KG1 (cell line): ENCODE results near the gene RTP5.
"Not testable (repeated sequence)": the region's sequence is repeated elsewhere in the genome, so short reads cannot be mapped to it uniquely, and the experiment has no call there.

ENCODE experiments used
- DNase-seq: peaks from one replicate; lab custom pipeline; 2025; lab: John Stamatoyannopoulos, UW

RTP5 gene

DNA sequence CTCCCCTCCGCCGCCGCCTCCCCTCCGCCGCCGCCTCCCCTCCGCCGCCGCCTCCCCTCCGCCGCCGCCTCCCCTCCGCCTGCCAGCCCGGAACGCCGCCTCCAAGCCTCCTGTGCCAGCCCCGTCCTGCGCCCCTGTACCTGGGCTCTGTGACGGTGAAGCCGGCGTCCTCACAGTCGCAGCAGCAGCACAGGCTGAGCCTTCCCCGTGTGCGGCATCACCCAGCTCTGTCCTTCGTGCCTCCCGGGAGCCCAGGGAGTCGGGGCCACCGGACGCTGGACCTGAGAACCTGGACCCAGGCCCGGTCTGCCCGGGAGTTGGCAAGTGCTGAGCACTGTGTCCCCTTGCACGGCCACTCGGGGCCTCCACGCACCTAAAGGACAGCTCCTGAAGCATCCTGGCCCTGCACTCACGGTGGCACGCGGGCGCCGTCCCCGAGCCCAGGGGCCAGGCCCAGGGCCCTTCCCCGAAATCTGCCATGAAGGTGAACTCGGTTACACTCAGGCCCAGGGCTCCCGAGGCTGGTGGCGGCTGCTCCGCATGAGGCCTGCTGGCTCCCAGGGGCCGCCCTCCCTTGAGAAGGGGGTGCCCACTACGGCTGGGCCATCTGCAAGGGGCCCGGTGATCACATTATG lies 32.9 kb downstream of the RTP5 start:
- no peak for DNase-seq

DNA sequence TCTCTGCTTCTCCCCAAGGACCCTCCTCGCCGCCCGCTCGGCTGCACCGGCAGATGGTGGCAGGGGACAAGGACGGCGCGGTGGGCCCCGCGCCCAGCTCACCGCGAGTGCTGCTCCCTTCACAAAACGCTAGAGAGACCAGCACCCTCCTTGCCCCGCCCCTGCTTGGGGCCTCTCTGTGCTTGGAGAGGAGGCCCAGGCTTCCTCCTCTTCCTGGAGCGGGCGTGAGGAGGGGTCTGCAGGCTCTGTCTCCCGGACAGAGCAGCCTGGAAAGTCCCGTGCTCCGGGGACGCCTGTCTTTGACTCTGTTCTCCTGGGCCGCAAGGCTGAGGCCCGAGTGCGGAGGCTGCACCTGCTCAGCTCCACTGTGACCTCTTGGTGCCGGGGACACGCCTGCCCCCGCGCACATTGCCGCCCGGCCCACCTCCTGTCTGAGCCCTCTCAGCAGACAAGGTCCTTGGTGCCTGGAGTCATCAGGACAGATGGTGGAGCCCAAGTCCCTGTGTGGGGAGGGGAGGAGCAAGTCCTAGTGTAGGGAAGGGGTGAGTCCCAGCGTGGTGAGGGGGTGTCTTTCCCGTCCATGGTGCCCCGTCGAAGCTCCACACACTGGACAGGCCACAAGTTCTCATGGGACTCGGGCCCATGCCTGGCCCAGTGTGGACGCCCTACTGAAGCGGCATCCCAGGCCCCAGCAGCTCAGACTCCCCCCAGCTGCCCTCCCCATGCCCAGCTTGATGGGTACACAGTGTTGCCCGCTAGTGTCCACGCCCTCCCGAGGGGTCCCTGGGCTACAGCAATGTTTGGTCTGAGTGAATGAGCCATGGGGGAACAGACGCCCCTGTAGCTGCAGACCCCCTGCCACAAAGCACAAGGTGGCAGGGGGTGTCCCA lies 33.8 kb downstream of the RTP5 start:
- no peak for DNase-seq

DNA sequence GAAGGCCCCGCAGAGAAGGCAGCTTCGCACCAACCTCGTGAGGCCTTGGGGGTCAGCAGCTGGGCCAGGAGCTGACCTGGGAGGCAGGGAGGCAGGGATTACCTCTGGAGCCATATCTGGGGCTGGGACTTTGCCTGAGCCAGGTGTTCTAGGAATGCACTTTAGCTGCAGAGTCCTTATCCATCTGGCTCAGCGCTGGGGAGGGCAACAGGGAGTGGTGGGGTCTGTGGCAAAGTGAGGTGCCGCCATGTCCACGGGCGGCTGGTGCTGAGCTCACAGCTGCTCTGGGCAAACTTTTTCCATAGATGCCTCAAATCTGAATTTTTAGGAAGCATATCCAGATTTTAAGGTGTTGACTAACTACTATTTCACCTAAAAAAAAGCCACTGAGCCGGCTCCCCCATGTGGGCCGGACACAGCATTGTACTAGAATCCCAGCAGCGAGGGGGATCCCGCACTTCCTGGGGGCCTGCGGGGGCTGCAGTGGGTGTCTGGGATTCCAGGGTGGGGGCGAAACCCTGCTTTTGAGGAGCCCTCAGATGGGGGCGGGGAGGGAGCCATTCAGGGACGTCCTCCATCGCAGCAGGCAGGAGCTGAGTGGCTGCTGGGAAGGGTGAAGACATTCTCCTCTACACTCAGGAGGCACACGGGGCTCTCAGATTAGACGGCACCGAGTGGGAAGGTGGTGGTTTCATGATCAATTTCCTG lies 34.6 kb downstream of the RTP5 start:
- no peak for DNase-seq

DNA sequence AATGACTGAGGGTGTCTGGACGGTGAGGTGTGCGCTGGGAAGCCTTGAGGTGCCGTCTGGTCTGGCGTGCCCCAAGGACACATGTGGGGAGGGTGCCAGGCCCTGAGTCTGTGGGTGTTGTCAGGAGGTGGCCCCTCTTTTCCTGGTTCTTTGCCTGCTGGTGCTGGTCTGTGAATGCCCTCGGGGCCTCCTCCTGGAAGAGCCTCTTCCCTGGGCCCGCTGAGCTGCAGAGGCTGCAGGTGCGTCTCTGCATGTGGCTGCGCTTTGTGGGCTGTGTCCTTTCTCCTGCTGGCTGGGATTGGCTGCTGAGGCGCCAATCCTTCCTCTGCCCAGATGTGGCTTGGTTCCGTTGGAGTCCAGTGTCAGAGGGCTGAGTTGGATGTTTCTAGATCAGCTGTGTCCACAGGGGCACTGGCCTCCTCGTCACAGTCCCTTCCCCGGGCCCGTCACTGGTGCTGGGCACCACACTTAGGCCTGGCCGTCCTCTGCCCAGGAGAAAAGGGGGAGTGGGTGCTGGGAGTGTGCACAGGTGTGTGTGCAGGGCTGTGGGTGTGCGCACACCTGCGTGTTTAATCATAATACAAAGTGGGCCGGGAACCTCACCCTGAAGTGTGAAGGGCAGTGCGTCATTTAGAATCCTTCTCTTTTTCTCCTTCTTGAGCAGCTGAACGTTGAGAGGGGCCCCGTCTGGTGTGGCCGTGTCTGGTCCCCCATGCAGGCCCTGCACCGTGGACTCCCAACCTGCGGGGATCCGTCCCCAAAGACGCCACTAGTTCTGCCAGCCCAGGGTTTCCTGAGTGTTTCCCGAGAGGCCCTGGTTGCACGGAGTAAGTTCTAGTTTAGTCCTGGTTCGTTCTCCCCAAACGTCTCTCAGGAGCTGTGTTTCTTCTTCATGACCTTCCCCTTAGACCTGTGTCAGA lies 35.5 kb downstream of the RTP5 start:
- no peak for DNase-seq

DNA sequence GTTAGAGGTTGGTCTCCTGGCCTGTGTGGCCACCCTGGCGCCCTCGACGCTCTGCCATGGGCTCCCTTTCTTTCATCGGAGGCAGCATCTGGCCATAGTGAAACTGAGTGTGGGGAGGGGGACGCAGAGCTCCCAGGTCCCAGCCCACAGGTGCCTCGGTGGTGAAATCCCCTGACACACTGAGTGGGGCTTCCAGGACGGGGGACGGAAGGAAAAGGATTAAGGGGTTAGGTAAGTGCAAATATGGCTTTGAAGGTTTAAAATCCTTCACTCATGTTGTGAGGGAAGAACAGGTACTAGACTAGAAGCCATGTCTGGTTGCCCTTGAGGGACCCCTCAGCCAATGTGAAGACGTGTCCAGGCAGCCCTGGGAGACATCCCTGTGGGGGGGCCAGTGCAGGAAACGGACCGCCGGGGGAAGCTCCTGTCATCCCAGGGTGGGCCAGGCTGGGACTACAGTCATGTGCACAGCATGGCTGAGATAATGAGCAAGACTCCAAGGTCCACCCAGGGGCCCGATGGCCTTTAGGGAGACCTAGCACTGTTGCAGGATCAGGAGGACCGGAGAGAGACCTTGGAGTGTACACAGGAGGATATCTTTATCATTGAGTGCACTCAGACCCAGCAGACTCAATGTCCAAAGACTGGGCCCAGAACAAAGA lies 36.3 kb downstream of the RTP5 start:
- DNase-seq: no peak

DNA sequence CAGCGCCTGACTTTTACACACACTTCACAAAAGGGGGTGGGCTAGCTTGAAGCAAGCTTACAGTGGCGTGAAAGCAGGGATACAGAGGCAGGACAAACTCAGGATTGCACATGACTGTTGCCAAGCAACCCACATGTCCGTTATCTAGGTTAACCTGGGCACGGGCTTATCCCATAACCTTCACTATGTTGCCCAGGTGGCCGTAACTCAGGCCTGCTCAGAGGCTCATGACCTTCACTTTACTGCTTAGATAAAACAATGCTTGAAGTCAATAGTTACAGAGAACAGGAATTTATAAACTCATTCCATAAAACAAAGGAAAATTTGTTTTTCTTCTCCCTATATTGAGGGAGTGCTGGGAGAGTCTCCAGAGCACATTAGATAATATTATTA lies 36.8 kb downstream of the RTP5 start:
- DNase-seq: not testable (repeated sequence)

DNA sequence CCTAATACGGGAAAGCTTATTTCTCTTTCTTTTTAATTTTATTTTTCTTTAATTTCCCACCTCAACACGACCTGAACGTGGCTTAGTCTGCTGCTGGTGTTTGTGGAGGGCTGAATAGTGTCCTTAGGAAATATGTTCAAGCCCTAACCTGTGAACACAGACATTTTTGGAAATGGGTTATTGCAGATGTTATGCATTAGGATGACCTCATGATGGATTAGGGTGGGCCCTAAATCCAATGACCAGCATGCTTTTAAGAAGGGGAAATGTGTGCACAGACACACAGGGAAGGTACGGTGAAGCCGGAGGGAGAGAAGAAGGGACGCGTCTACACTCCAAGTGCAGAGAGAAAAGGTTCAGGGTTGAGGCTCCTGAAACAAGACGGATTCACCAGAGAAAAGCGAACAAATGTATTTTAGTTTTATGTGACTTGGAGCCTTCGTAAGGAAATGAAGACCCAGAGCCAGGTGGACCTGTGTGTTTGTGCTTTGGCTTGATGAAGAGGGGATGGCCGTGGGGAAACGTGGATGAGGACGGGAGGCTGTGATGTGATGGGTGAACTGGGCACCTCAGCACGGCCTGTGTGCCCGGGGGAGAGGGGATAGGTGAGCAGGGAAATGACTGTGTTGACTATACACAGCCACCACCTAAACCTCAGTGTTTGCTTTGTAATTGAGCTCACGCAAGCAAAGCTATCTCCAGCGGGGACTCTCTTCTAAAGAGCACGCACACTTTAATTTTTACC lies 37.5 kb downstream of the RTP5 start:
- DNase-seq: no peak

DNA sequence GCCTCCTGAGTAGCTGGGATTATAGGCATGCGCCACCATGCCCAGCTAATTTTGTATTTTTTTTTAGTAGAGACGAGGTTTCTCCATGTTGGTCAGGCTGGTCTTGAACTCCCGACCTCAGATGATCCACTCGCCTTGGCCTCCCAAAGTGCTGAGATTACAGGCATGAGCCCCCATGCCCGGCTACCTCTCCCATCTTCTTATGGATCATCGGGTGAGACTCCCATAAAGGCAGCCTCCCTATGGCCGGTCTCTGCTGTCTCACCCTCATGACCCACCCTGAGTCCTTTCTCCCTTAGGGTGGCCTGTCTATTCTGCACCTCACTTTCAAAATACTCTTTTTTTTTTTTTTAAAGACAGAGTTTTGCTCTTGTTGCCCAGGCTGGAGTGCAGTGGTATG lies 38.3 kb downstream of the RTP5 start:
- DNase-seq: not testable (repeated sequence)

DNA sequence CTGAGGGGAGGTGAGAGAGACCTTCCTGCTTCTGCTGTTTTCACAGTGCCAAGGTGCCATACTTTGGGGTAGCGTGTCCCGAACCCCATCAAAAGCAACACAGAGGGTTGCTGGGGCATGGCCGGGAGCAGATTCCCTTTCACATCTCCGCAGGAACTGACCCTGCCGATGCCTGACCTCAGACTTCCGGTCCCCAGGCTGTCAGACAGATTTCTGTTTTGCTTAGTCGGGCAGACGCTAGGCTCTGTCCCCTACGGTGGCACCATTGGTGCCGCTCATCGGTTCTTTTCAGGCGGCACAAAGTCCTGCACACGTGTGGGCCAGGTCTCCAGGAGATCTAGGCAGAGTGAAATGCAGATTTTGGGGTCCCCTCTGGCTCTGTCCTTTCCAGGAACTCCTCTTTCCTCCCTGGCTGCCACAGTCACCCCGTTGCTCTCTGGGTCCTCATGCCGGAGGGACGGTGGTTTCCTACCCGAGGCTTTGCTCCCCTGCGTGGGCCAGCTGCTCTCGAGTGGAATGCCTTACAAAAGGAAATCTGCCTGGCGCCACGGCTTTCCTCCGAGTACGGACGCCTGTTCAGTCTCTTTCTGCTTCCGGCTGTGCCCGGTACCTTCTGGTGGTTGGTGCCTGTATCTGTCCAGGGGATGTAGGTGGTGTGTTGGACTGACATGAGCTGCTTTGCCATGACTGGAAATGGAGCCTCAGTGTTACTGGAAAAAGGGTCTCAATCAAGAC lies 39.3 kb downstream of the RTP5 start:
- no peak for DNase-seq

DNA sequence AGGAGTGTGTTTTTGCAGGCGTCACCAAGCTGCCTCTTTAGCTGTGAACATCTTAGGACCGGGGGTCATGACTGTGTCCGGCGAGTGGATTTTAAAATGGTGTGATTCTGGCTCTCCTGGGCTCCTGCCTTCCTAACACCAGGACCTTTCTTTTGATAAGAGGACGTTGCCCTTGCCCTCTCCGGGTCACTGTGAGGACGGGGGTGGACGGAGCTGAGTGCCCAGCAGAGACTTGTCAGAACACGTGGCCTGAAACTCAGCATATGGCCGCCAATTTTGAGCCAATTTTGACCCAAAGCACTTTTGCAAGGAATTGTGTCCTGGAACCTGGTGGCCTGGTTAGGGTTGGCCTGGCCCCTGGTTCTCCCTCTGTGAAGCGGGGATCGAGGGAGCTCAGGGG lies 40.2 kb downstream of the RTP5 start:
- DNase-seq: no peak

DNA sequence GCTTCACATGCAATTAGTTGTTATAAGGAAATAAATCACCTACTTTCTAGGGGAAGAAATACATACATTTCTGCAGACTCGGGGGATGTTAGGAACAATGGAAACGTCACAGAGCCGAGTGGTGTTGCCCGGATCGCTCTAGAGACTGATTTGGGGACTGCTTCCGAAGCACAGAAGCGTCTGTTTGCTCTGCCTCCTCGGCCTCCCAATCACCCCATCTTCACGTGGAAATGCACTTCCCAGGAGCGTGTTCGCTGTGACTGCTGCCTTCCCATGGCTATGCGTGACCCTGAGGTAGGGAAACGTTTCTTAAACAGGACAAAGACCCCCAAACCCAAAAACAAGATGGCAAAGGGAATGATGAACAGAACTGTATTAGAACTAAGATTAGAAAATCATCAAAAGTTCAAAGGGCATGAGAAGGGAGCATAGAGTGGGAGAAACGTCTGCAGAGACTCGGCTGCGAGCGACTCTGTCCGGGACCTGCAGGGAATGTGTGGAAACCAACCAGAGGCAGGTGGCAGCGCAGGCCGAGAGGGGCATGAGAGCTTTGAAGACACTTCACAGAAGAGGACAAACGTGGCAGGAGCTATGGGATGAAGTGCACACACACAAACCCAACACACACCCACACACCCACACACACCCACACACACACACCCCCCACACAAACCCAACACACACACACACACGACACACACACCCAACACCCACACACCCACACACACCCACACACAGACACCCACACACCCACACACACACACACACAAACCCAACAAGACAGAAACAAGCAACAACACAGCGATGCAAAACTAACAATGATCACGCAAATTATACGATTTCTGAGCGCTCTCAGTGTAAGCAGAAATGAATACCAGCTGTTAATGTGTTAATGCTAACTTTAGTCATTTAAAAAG lies 41.3 kb downstream of the RTP5 start:
- DNase-seq: no peak

DNA sequence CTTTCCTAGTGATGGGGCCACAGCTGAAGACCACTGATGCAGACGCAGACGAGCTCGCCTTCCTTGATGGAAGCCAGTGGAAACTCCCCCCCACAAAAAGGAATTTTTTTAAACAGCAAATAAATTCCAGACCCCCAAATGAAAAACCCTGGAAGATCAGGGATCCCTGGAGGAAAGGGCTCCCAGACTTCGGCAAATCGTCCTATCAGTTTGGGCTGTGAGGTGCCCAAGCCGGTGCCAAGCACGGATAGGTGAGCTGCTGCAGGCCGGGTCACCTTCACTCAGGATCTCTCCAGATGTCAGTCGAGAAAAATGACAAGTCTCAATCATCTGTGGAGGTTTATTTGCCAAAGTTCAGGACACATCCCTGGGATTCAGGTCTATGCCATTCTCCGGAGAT lies 42.0 kb downstream of the RTP5 start:
- no peak for DNase-seq

DNA sequence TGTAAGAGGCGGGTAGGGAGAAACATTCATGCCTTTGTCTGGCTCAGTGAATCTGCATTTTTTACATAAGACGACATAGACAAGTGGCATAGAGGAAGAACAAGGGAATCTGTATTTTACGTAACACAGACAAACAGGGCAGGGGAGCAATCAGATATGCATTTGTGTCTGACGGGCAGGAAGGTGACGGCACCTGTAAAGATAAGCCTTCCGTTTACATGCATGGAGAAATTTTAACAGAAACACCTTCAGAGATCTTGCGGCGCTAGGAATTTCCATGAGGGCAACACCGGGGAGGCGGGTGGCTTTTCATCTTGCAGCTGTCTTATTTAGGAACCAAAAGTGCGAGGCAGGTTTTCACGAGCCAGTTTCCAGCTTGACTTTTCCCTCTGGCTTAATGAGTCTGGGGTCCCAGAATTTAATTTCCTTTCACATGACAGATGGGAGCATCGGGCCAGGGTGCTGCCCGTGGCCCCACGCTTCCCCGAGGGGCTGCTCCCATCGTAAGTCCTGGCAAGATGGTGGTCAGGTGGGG lies 42.6 kb downstream of the RTP5 start:
- DNase-seq: no peak

DNA sequence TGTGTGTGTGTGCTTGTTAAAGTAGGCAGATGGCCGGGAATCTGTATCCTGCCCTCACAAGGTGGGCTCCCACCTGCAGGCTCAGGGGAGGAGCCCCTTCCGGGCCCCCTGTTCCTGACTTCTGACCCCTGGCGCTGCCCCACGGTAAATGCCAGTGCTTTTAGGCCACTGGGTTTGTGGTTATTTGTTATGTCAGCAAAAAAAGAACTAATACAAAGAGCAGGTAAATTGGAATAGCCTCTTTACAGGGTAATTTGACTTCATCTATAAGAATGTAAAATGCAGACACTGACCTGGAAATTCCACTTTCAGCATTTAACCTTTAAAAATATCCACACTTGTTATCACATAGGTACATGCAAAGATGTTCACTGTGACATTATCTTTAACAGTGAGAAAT lies 44.2 kb downstream of the RTP5 start:
- DNase-seq: no peak

DNA sequence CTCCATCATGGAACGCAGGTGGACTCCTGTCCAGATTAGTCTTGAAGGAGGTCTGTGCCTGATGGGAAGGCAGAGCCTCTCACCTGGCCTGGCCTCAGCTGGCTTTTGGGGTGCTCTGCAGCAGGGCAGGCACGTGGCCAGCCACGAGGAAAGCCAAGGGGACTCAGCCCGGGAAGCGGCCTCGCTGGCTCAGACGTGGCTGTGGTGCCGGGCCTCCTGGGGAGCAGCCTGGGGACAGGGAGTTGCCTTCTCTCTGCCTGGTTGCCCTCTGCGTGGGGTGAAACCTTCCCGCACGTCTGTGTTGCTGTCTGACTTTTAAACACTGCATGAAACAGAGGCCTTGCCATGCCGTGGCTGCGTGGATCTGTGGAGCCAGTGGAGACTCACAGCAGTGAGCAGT lies 45.0 kb downstream of the RTP5 start:
- no peak for DNase-seq

DNA sequence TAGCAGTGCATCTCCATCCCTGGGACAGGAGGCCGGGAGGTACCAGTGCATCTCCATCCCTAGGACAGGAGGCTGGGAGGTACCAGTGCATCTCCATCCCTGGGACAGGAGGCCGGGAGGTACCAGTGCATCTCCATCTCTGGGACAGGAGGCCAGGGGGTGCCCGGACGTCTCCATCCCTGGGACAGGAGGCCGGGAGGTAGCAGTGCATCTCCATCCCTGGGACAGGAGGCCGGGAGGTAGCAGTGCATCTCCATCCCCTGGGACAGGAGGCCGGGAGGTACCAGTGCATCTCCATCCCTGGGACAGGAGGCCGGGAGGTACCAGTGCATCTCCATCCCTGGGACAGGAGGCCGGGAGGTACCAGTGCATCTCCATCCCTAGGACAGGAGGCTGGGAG lies 52.1 kb downstream of the RTP5 start:
- DNase-seq: not testable (repeated sequence)

DNA sequence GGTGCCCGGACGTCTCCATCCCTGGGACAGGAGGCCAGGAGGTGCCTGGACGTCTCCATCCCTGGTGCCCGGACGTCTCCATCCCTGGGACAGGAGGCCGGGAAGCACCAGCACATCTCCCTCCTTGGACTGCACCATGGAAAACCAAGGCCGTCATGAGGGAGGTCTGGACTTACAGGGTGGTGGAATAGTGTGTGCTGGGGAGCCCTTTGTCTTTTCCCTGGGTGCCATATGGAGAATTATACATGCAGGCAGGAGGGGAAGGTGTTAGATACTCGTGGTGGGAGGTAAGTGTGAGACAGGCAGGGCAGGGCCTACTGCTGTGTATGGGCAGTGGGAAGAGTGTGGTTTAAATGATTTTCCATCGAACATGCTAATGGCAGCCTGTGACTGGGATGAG lies 52.9 kb downstream of the RTP5 start:
- DNase-seq: no peak

DNA sequence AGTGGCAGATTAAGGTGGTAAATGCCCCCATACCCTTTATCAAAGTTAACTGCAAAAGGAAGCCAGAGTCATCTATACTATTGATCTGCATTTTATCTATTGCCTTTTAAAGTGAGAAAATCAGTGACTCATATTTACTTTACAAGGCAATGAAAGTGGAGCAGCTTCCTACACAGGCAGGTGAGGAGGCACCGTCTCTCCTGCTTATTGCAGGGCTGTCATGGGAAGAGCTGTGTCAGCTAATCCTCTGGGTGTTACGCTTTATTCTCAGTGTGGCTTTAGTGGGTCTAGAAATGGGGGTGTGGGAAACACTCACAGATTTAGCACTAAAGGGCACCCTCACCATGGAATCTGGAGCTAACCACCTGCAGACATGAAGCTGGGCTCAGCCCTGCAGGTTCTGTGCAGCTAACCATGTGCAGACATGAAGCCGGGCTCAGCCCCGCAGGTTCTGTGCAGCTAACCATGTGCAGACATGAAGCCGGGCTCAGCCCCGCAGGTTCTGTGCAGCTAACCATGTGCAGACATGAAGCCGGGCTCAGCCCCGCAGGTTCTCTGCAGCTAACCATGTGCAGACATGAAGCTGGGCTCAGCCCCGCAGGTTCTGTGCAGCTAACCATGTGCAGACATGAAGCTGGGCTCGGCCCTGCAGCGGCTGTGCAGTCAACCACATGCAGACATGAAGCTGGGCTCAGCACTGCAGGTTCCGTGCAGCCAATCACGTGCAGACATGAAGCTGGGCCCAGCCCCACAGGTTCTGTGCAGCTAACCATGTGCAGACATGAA lies 53.5 kb downstream of the RTP5 start:
- DNase-seq: not testable (repeated sequence)
